Stimulated activated CD8-positive, alpha-beta memory T cell treated with anti-CD3 and anti-CD28 coated beads, Interleukin-15, amount 100 ng/mL, for 24 hours (primary cell): ENCODE measurements around the gene CRYL1.

Experiments
- DNase-seq: peaks from one replicate; pipeline ENCODE4 v3.0.0-alpha.2; 2020; ENCODE audit warnings: low read depth

The CRYL1 gene, protein sequence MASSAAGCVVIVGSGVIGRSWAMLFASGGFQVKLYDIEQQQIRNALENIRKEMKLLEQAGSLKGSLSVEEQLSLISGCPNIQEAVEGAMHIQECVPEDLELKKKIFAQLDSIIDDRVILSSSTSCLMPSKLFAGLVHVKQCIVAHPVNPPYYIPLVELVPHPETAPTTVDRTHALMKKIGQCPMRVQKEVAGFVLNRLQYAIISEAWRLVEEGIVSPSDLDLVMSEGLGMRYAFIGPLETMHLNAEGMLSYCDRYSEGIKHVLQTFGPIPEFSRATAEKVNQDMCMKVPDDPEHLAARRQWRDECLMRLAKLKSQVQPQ

DNA sequence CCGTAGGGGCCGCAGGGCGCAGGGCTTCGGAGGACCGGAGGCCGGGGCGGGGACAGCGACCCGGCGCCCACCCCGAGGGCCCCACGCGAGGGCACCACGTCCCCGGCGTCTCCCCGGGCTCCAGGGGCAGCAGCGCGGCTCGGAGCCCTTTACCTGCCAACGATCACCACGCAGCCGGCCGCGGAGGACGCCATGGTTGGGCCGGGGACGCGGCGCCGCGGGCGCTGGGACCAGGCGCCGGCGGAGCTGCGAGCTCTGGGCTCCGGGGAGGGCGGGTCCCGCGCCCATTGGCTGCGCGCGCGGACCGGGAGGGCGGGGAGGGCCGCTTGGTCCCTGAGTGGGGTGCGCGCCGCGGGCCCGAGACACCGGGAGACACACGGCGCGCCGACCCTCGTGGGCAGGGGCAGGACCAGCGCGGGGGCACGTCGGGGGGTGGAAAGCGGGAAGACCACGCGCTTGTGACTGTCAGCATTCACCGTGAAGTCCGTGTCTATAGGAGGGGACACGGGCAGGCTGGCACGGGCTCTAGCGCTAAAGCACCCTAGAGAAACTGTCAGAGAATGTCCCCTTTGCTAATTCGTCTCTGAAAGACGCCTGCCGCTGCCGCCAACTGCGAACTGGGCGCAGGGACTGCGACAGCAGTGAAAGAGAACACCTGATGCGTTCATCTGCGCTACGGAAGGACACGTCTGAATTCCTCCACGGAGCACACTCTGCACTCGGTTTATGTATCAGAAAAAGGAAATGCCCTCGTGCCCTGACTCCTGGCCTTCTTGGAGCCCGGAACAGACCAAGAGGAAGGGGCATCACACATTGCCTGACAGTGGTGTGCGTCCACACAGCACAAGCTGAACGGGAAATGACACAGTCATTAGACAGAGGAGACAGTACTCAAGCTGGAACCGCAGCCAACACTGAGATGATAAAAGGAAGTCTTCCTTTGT lies at the start of gene CRYL1:
Gene CRYL1 (minus strand): TSS at position 257 of the 944 bp plus-strand sequence. CDS start 63 bp downstream, at position 194.
- DNase-seq = peak; percentile 45

DNA sequence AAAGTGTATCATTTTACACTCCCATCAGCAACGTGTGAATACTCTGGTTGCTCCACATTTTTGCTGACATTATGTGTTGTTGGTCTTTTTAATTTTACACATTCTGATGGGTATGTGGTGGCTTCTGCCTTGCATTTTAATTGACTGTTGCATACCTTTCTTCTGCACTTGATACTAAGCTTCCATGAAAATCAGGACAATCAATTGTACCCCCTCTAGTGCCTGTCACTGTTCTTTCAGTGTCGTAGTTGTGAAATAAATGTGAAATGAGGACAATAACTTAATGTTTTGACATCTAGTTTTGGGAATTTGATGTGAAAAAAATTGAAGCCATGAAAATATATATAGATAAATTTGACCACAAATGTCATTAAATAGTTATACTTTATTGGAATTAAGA lies 48.0 kb upstream of the CRYL1 start:
- DNase-seq = no peak

DNA sequence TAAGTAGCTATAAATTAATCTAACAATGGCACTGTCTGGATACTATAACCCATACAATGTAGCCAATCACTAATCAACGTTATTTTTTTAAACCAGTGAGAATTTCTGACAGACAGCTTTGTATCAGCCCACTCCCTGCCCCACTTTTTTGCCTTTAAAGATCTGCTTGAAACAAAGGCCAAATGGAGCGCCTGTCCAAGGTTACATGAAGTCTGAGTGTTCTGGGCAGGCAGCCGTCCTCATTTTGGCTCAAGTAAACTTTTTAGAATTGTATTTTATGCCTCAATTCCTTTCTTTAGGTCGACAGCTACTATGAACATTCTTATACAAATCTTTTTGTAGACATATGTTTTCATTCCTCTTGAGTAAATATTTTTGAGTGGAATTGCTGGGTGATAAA lies 47.5 kb upstream of the CRYL1 start:
- DNase-seq = no peak

DNA sequence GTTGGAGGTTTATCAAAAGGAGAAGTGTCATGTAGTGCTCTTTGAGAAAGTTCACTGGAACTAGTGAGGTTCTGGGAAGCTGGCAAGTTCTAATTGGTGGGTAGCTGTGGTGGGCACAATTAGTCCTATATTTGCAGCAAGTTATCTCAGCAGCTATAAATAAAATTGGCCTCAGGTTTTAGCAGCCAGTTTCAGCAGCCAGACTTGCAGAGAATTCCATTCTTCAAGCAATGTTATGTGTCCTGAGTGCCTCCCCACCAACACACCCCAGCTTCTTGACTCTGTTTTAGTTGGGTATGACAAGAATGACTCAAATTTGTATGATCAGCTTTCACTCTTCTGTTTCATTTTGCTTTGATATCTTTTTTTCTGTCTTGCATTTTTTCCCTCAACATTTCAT lies 46.0 kb upstream of the CRYL1 start:
- no peak for DNase-seq

DNA sequence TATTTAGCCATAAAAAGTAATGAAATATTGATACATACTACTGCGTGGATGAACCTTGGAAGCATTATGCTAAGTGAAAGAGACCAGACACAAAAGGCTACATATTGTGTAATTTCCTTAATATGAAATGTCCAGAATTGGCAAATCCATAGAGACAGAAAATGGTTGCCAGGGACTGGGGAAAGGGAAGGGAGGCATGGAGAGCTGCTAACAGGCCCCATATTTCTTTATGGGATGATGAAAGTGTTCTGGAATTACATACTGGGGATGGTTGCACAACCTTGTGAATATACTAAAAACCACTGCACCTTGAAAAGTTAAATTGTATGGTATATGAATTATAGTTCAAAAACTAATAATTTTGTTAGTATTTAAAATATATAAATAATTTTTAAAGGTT lies 44.9 kb upstream of the CRYL1 start:
- DNase-seq = no peak

DNA sequence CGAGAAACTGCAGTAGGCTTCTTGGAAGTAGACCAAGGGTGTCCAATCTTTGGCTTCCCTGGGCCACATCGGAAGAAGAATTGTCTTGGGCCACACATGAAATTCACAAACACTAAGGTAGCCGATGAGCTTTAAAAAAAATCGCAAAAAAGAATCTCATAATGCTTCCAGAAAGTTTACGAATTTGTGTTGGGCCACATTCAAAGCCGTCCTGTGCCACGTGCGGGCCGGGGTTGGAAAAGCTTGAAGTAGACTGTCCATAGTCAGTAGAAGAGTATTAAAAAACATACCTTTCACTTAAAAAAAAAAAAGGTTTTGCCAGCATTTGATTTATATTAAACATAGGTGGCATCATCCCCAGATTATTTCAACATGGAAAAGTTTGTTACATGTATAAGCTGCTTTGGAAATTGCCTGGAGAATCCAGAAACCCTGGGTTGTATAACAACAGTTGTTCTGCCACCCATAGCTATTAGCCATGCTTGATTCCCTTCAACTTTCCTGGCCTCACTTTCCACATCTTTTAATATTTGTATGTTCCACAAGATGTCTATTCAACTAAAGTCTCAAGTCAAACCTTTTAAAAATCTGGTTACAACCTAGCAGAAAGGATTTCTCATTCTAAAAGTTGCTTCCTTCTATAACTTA lies 42.3 kb upstream of the CRYL1 start:
- no peak for DNase-seq

DNA sequence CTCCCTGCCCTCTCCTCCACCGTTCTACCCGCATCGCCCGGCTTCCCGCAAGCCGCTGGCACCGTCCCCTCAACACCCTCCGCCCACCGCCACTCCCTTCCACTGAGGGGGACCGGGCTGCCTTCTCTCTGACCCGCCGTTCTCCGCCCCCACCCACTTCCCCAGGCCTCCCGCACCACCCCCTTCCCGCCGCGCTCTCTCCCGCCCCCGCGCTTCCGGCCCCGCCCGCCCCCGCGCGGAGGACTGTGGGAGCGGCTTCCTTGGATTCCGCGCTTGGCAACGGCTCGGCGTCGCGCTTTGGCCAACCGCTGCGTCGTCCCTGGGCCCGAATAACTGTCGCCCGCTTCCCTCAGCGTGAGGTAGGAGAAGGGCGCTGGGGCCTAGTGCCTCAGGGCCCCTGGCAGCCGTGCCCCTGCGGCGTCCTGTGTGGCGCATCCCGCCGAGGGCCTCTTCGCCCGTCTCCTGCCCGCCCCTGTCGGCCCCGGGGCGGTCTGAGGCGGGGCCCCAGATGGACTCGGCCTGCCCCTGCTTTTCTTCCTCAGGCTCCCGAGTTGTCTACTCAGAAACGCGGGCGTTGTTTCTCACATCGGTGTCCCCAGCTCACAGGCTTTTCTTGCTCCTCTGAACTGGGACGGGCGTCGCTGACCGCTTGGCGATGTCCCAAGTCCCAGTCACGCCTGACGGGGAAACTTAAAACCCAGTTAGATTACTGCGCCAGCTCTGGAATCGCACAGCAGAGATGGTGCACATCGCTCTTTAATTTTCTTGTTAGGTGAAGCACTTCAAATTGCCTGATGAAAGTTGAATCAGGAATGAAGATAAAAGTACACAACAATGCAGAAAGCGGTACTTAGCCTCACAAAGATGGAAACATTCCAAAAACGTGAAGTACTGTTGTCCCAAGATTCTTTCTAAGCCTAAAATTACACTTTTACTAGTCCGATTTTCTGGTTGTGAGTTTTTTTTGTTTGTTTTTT lies 41.5 kb upstream of the CRYL1 start, which contains the start of gene IFT88:
Gene IFT88 (plus strand): TSS at position 260 of the 977 bp plus-strand sequence. CDS start 7,229 bp downstream, outside the sequence.
- DNase-seq = peak; percentile 62

DNA sequence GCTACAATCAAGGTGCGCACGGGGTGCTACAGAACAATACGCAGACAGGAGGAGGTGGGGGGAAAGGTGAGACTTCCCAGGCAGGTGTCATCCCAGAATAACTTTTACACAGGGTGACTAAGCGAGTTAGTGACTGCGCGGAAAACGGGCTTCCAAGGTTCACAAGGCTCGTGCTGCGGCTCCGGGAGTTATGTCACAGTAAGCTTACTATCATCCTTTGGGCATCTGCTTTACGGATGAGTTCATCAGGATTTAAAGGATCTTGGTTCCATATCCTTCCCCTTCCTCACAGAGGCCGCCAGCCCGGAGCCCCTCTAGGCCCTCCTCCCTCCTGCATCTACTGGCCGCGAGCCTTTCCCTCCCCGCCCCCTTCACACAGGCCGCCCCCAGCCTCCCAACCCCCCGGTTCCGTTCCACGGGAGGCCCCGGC lies 40.8 kb upstream of the CRYL1 start:
- DNase-seq = no peak

DNA sequence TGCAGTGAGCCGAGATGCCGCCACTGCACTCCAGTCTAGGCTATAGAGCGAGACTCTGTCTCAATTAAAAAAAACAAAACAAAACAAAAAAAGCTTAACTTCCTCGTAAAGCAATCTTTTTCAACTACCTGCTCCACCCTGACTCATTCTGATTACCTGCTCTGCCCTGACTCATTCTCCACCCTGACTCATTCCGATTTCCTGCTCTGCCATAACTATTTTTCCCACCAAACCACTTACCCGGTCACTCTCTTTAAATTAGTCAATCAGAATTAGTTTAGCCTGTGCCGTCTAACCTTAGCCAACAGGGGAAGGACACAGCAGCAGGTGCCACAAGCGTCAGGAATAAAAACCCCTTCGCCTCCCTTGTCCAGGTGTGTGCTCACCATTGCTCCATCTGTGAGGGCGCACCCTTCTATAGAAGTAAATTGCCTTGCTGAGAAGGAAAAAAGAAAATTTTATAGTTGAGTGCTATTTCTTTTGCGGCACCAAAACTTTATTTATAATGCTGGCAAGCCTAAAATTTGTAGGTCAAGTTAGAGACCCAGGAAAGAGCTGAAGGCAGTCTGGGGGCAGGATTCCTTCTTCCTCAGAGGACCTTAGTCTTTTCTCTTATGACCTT lies 39.6 kb upstream of the CRYL1 start:
- DNase-seq = no peak

DNA sequence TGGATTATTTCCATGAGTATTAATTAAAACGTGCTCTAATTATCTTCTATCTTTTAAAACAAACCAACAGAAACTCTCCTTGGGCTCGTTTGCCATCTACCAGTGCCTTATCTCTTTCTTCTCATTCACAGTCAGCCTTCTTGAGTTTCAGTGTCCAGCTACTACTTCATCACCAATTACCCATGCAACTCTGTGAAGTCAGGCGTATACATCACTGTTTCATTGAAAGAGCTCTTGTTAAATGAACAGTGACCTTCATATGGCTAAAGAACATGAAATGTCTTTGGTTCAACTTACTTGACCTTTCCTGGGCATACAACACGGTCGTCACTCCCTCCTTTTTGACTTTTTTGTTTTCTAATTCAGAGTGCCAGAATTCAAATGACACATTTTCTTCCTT lies 36.1 kb upstream of the CRYL1 start:
- DNase-seq = no peak

DNA sequence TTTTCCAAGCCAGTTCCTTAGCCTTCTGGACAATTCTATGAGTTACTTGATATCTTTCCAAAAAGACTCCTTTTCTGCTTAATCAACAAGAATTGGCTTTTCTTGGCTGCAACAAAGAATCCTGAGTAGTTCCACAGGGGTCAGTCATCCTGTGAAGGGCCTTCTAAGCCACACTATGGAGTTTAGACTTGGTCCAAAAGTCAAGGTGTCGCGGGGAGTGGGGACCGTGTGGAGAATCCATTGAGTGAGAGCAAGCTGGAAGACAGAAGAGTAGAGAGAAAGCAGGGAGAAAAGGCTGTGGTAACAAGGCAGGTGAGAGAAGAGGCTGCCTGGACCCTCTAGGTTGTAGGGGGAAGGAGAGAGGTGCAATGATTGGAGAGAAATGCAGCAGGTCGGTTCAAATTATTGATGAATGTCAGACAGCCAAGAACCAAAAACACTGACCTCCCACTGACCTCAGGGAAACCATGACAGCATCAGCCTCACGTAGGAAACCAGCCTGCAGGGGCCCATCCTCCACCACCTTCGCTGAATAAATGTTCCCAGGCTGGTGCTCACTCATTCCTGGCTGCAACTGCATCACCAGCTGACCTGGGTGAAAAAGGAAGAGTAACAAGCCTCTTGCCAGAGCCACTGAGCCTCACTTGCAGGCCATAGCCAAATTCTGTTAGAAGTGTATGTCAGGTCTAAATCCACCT lies 34.2 kb upstream of the CRYL1 start:
- DNase-seq = no peak

DNA sequence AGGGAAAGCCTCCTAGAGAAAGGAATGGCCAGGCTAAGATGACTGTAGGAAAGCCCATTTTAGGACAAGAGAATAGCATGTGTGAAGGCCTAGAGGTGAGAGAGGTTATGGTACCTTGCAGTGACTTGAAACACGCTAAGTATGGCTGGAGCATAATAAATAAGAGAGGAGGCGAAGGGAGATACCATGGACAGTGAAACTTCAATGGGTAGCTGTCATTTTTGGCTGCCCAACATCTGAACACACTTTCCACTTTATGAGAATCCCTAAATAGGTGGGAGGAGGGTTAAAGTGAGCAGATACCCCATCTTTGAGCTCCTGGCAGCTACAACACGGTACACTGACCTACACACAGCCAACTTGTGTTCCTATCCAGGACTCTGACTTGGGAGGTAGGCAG lies 33.3 kb upstream of the CRYL1 start:
- no peak for DNase-seq

DNA sequence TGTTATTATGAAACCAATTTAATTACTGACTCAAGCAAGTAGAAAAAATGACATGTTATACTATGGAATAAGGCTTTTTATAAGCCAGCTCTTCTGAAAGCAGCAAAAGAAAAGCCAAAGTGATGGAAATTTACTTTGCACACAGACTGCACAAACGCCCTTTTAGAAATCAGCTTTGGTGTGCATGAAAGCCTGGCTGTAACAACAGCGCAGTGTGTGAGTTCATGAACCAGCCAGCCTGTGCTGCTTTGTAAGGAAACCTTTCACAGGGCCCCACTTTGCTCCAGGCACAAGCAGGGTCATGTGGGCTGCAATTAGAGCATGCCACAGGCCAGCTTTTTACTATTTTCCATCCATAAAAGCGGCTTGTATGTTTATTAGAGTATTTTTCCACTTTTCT lies 27.7 kb upstream of the CRYL1 start:
- no peak for DNase-seq

DNA sequence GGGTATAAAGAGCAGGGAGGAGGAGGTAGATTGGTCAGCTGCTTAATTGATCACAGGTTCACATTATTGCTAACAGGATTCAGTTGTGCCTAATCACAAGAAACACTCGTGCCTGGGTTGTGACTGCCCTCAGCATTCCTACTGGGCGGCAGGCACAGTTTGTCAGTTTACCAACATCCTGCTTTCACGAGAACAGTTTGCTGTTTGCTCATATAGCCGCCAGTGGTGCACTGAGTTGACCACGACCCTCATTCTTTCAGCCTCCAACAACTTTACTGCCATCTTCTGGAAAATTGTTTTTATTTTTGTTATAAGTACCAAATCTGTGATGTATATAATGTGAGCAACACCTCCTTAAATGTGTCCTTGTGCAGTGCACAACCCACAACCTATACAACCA lies 25.1 kb upstream of the CRYL1 start:
- no peak for DNase-seq

DNA sequence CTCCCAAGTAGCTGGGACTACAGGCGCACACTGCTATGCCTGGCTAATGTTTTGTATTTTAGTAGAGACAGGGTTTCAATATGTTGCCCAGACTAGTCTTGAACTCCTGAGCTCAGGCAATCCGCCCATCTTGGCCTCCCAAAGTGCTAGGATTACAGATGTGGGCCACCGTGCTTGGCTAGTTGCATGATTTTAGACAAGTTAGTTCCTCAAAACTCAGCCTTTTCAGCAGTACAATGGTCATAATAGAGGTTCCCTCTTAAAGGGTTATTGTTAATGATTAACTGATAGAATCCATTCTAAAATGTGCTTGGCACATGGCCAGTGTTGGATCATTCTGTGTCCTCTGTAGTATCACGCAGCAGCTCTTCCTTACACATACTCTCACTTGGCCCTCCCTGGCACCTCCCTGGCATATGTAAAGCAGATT lies 21.8 kb upstream of the CRYL1 start:
- no peak for DNase-seq

DNA sequence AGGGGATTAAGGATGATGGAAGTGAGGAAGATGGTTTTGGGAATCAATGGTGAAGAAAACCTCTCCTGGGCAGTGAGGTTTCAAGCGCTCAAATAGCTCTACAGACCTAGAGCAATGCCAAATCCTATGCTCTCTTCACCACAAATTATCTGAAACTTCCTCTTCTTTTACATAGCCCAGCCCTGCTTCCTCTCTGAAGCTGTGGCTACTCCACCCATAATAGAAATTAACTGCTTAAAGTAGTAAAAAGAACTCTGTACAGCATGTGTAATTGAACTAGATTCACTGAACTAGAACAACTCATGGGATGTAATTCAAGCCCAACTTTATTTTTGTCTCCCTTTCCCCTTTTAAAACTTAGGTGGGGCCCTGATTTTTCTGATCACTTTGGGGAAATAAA lies 20.9 kb upstream of the CRYL1 start:
- DNase-seq = no peak

DNA sequence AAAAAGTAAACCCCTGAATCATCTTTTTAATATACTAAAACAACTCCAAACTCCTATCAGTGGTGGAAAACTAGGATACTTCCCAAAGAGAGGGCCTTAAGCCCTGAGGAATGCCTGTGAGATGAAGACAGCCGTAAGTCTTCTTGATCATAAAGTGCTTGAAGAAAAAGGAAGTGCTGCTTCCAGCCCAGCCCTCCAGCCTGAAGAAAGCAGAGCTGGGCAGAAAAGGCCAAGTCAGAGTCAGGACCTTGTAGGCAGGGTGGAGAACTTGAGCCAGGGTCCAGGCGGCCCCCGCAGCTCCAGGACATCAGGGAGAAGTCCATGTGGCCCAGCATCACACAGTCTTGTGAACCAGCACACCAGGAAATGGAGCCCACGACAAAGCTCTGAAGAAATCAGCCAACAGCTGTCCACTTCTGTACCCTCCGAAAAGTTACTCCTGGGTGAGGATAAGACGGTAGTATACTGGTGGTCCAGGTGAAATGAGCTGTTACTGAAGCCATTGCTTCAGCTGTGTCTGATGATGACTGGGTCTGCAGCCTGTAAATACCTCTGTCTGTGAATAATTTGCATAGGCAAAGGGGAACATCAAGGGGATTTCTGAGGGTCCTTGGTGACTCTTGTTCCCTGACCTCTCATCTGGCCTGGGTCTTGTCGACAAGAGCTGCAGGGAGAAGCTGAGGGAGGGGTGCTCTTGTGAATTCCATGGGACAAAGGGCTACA lies 18.7 kb upstream of the CRYL1 start:
- no peak for DNase-seq

DNA sequence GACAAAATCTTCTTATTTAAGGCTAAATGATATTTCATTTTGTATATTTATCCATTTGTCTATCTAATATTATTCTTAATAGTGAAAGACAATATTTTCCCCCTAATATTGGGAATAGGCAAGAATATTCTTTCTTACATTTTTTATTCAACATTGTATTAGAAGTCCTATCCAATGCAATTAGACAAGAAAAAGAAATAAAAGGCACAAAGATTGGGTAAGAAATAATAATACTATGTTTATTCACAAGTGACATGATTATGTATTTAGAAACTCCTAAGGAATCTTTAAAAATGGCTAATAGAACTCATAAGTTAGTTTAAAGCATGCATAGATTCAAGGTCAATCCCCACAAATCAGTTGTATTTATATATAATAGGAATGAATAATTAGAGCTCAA lies 11.3 kb upstream of the CRYL1 start:
- no peak for DNase-seq

DNA sequence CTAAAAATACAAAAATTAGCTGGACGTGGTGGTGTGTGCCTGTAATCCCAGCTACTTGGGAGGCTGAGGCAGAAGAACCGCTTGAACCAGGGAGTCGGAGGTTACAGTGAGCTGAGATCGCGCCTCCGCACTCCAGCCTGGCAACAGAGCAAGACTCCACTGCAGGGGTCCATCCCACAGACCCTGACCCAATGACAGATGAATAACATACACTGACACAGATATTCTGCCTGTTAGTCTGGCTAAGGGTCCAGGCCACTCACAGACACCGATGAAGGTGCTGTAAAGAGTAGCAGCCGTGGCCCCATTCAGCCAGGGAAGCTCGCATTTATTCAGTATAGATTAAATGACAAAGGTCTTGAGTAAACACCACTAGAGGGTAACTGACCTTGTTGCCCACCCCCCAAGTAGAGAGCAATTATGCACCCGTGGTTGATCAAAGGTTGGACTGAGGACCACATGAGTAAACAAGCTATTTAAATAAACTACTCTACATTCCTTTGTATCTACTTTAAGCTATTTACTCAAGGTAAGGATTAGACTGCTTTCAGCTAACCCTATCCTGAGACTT lies 8.5 kb upstream of the CRYL1 start:
- DNase-seq = no peak
